Stimulated activated CD4-positive, alpha-beta T cell treated with anti-CD3 and anti-CD28 coated beads, Interleukin-1b, Interleukin-23, amount 100 ng/mL, for 4 hours (primary cell): ENCODE results near the gene ATAD2B.
"Not testable (repeated sequence)": the region's sequence is repeated elsewhere in the genome, so short reads cannot be mapped to it uniquely, and the experiment has no call there.

Experiments used
- DNase-seq, 2 donors: peaks; one replicate each; pipeline ENCODE4 v3.0.0-alpha.2; 2020; ENCODE audit warnings: low read depth in 2 of 2

ATAD2B gene

GRCh38 chr2:23926750-23927571, at the start of gene ATAD2B:
Gene ATAD2B, minus strand, starts transcription at chr2:23927123. Its CDS starts 353 bp downstream, at chr2:23926770.
- DNase-seq, result peak; percentile 87 to 90

- no peak for DNase-seq
These were observed 40.9 kb upstream of the ATAD2B start for GRCh38 chr2:23967846-23968245.

- no peak for DNase-seq
These were observed 27.5 kb upstream of the ATAD2B start for GRCh38 chr2:23954325-23955014.

GRCh38 chr2:23953625-23954024, 26.7 kb upstream of the ATAD2B start:
- DNase-seq, result no peak

- DNase-seq, result not testable (repeated sequence)
These were observed 25.6 kb upstream of the ATAD2B start for GRCh38 chr2:23952558-23952957.

- no peak for DNase-seq
These were observed 20.4 kb upstream of the ATAD2B start for GRCh38 chr2:23947350-23947749.

GRCh38 chr2:23944976-23945375, 18.1 kb upstream of the ATAD2B start:
- no peak for DNase-seq

- no peak for DNase-seq
These were observed 17.6 kb upstream of the ATAD2B start for GRCh38 chr2:23944527-23944926.

GRCh38 chr2:23943666-23944065, 16.7 kb upstream of the ATAD2B start:
- no peak for DNase-seq

- DNase-seq, result no peak
These were observed 14.7 kb upstream of the ATAD2B start for GRCh38 chr2:23941644-23942043.

GRCh38 chr2:23940718-23941620, 14.0 kb upstream of the ATAD2B start:
- no peak for DNase-seq

GRCh38 chr2:23939987-23940717, 13.2 kb upstream of the ATAD2B start, which contains the start of gene UBXN2A:
Gene UBXN2A, plus strand, starts transcription at chr2:23940463. Its CDS starts 17,852 bp downstream, at chr2:23958315.
- DNase-seq, result peak; percentile 52 to 71

GRCh38 chr2:23934259-23934658, 7.3 kb upstream of the ATAD2B start:
- no peak for DNase-seq

- DNase-seq, result peak; percentile 1 to 31
These were observed 603 bp downstream of the ATAD2B start for GRCh38 chr2:23926290-23926749.

- DNase-seq, result peak; percentile 23 to 38
These were observed 1.1 kb downstream of the ATAD2B start for GRCh38 chr2:23925702-23926289.

GRCh38 chr2:23924589-23925359, 2.1 kb downstream of the ATAD2B start:
- DNase-seq, result no peak

GRCh38 chr2:23918837-23919489, 8.0 kb downstream of the ATAD2B start:
- no peak for DNase-seq

GRCh38 chr2:23916727-23917405, 10.1 kb downstream of the ATAD2B start:
- no peak for DNase-seq

GRCh38 chr2:23915327-23915726, 11.6 kb downstream of the ATAD2B start:
- no peak for DNase-seq
